Measurements from ENCODE around the gene ANAPC13.

ANAPC13 gene

DNA sequence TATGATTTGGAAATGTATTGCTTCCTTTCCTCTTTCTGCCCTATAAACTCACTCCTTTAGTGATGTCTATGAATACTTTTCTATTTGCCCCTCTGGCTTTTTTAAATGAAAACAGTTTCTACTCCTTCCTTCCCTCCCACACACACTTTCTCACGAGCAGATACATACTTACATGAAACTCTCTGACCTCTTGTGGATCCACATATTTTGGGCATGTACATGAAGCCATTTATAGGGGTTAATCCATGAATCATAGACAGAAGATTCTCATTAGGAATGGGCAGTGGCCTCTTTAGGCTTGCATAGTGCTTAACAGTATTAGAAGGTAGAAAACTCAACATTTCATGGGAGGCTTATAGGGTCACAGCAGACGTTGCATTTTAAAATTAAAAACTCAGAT is 24.8 kb downstream of the ANAPC13 start:
- TF ChIP-seq, protein P1, sequence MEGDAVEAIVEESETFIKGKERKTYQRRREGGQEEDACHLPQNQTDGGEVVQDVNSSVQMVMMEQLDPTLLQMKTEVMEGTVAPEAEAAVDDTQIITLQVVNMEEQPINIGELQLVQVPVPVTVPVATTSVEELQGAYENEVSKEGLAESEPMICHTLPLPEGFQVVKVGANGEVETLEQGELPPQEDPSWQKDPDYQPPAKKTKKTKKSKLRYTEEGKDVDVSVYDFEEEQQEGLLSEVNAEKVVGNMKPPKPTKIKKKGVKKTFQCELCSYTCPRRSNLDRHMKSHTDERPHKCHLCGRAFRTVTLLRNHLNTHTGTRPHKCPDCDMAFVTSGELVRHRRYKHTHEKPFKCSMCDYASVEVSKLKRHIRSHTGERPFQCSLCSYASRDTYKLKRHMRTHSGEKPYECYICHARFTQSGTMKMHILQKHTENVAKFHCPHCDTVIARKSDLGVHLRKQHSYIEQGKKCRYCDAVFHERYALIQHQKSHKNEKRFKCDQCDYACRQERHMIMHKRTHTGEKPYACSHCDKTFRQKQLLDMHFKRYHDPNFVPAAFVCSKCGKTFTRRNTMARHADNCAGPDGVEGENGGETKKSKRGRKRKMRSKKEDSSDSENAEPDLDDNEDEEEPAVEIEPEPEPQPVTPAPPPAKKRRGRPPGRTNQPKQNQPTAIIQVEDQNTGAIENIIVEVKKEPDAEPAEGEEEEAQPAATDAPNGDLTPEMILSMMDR (IDR thresholded peaks at IDR 0.05; ENCODE audit: control insufficient read depth, extremely low read depth, insufficient read depth): no peak

DNA sequence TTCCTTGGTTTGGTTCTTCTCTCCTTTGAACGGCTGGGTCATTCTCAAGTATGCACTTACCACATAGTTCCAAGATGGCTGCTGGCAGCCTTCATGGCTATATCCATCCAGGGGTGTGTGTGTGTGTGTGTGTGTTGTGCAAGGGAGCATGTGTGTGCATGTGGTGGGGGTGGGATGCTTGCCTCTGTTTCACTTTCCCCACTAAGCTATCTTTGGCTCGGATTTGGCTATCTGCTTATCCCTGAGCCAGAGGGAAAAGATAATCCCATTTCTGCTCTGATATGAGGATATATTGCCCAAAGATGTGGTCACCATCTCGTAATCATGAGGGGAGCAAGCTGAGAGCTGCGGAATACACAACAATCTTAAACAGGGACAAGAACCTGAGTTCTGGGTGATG is 26.2 kb downstream of the ANAPC13 start:
- TF ChIP-seq, protein P1 (IDR thresholded peaks at IDR 0.05; ENCODE audit: control insufficient read depth, extremely low read depth, insufficient read depth): no peak
- no peak for DNase-seq (ENCODE audit: low read depth)
- H3K4me3 ChIP-seq (ENCODE audit: low read depth, low read length): no peak overlapping the region

More for the DNA sequence above, 24.8 kb downstream of the ANAPC13 start:
- DNase-seq (ENCODE audit: low read depth): no peak
- H3K4me3 ChIP-seq (ENCODE audit: low read depth, low read length): no peak overlapping the region

DNA sequence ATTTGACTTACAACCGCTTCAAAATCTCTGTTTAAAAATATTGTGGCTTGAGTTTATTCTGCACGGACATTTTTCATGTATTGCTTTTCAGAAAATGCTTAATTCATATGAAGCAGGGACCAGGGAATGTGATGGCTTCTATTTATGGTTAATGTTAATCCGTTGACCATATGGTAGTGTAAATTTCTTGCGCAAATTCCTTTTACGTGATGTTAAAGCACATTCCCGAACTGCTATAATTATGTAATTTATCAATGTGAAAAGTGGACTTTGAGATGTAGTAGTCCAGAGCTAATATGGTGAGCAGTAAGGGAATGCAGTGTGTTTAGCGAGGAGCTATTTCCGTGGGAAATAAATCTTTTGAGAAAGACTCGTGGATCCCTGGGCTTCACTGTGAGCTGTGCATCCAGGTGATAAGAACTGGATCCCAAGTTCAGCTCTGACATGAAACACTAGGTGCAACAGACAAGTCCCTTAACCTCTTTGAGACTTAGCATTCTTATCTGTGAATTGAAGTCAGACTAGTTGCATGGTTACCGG is 27.3 kb downstream of the ANAPC13 start:
- TF ChIP-seq, protein P1 (IDR thresholded peaks at IDR 0.05; ENCODE audit: control insufficient read depth, extremely low read depth, insufficient read depth): no peak
- no peak overlapping the region for H3K4me3 ChIP-seq (ENCODE audit: low read depth, low read length)
- DNase-seq (ENCODE audit: low read depth): no peak

DNA sequence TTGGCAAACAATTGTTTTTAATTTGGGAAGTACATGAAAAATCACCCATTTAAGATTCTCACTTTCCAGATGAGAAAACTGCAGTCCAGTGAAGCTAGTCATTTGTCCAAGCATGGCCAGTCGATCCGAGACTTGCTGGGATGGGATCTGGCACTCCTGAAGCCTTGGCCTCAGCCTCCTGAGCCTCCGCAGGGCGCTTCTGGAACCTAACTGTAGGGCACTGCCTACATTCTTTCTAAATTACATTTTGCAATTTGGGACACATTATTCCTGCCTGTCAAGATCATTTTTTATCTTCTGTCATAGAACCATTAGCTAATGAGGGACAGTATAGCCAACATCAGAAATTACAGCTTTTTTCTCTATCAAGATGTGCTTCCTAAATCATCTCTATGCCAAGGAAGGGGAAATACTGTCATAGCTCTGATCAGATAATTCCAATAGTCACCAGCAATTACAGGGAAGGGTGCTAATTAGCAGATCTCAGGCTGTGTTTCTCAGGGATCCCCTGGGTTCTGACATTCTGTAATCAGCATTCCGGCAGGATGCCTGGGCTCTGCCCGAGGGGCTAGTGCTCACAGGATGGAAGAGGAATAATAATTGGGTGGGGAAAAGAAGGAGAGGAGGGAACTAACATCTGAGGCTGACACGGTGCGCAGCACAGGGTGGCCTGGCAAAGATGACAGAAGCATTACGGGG is 28.3 kb downstream of the ANAPC13 start:
- TF ChIP-seq, protein P1 (IDR thresholded peaks at IDR 0.05; ENCODE audit: control insufficient read depth, extremely low read depth, insufficient read depth): no peak
- H3K4me3 ChIP-seq (ENCODE audit: low read depth, low read length): no peak overlapping the region
- no peak for DNase-seq (ENCODE audit: low read depth)

DNA sequence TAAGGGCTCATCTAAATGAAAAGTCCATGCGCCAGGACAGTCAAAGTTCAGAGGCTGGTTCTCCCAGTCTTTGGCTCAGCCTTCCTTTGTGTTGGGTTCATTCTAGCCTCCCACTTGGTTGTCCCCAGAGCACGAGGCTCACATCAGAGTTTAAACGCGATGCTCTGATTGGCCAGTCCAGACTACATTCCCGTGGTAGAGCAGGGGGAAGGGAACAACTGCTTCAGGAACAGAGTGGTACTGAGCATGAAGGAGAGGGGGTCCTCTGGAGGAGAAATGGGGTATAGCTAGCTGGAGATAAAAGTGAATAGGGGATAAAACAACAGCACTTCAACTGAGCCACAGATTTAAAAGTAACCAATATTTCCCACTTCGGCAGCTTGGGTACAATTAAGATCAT is 32.2 kb downstream of the ANAPC13 start:
- TF ChIP-seq, protein P1 (IDR thresholded peaks at IDR 0.05; ENCODE audit: control insufficient read depth, extremely low read depth, insufficient read depth): no peak
- H3K4me3 ChIP-seq (ENCODE audit: low read depth, low read length): no peak overlapping the region
- no peak for DNase-seq (ENCODE audit: low read depth)

DNA sequence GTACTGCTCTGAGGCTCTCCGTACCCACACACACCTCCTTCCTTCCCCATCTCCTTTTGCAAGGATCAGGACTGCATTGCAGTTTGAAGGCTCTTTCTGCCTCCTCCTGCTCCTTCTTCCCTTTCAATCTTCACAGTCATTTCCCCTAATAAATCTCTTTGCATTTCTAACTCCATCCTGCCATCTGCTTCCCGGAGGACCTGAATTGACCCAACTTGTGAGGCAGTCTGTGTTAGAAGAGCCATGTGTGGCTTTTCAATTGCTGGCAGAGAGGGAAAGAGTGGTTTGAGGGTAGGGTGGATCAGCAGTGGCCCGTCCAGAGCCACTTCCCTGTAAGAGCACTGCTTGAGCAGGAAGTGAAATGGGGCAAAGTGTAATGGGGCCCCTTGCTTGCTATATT is 35.8 kb downstream of the ANAPC13 start:
- DNase-seq (ENCODE audit: low read depth): no peak
- no peak overlapping the region for H3K4me3 ChIP-seq (ENCODE audit: low read depth, low read length)
- TF ChIP-seq, protein P1 (IDR thresholded peaks at IDR 0.05; ENCODE audit: control insufficient read depth, extremely low read depth, insufficient read depth): no peak

DNA sequence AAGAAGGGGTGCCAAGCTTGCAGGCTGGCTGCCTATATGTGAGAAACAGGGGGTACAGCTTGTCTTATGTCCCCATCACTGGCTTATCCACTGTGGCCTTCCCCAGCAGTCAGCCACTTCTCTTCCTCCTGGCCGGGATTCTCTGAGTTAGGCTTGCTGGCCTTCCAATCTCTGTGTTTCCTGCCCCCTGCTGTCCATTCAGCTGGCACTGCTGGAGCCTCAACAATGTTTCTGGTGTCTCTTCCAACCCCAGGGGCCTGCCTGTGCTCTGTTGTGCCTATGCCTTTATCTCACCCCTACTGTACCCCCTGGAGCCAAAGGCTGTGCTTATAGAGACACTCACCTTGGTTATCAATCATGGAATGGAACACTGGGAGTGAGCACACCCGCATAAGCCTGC is 36.5 kb downstream of the ANAPC13 start:
- TF ChIP-seq, protein P1 (IDR thresholded peaks at IDR 0.05; ENCODE audit: control insufficient read depth, extremely low read depth, insufficient read depth): peak; percentile 58
- no peak for DNase-seq (ENCODE audit: low read depth)
- no peak overlapping the region for H3K4me3 ChIP-seq (ENCODE audit: low read depth, low read length)
